Activated CD4-positive, CD25-positive, alpha-beta regulatory T cell treated with anti-CD3 and anti-CD28 coated beads, Interleukin-2, amount 50 U/mL, for 72 hours (primary cell): ENCODE measurements around the gene APIP.

Source experiments
- DNase-seq: peaks from one replicate; pipeline ENCODE4 v3.0.0; 2021

APIP gene

DNA sequence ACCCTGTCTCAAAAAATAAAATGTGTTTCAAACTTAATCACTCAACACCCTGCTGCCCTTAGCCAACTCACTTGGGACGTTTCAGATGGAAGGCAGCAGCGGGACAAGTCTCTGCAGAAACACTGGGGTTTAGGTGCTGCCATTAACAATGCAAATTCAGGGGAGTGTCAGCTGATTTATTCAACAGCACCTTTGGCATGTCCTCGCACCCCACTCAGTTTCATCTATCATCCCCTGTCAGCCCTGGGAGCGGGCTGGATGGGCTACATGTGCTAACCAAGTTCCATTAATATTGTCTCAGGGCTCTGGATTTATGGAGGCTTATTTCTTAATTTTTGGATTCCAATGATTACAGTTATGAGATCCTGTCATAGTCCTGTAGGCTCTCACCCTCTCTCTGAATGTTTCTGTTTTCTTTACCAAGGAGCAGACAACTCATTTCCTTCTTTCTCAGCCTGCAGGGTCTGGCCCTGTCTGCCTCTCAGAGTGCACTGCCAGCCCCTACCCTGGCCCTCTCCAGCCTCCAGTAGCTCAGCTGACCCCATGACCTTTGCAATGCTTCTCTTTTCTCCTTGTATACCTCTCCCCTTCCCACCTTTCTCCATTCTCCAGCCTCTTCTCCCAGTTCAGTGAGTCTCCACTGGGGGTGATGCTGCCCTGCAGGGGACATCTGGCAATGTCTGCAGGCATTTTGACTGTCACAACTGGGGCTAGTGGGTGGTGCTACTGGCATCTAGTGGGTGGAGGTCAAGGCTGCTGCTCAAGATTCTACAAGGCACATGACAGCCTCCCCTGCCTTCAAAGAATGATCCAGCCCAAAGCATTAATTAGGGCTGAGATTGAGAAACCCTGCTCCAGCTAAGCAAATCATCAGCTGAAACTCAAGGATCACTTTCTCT, 79.0 kb downstream of the APIP start:
- no peak for DNase-seq

- DNase-seq: no peak
Measured at GRCh38 chr11:34833602-34834001, 82.6 kb downstream of the APIP start.
